ENCODE measurements around the gene BACE1-AS.
A peak's percentile ranks its signal among the peaks of the same experiment; 100 is the strongest.
"Not testable (repeated sequence)": the region's sequence is repeated elsewhere in the genome, so short reads cannot be mapped to it uniquely, and the experiment has no call there.

Gene BACE1-AS

GRCh38 chr11:117319214-117319840 lies 28.2 kb downstream of the BACE1-AS start:
- no peak for DNase-seq (ENCODE audit: low read depth in 1 of 2, low spot score in 1 of 2)

- not testable (repeated sequence) for DNase-seq (ENCODE audit: low read depth in 1 of 2, low spot score in 1 of 2)
Measured at GRCh38 chr11:117327255-117327566, 36.1 kb downstream of the BACE1-AS start.

DNA sequence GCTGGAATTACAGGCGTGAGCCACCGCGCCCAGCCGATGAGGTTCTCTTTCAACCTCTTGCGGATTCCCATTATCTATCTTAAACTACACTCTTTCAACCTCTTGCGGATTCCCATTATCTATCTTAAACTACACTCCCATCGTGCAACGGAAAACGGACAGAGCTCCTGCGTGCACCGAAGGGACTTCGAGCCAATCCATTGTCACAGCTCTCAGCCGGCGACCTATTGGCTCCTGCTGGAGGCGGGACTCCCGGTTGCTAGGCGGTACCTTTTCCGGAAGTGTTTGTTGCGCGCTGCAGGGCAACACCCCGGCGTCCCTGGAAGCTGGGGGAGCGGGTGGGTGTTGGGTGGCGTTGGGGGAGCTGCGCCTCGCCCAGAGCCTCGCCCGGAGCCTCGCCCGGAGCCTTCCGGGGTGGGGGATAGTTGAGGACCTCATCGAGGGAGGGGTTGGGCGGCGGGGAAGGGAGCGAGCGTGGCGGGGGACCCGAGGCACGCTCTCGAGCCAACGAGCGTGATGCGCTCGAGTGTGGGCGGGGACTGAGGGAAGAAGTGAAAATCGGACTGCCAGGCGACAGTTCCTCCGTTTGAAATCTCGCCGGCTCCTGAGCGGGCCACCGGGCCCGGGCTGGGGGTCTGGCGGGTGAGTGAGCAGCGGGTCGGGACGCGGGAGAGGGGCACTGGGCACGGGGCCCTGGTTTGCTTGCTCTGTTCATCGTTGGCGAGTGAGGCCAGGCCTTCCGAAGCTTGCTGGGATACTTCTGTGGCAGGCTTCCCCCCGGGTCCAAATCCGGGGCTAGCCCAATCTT lies 36.6 kb downstream of the BACE1-AS start, which contains the start of gene CEP164:
Gene CEP164, plus strand, starts transcription at position 288 of the 808 bp plus-strand sequence. CDS start 10,733 bp downstream, outside the sequence.
- peak; percentile 87 for DNase-seq (ENCODE audit: low read depth in 1 of 2, low spot score in 1 of 2)

GRCh38 chr11:117328375-117329010 lies 37.3 kb downstream of the BACE1-AS start:
- no peak for DNase-seq (ENCODE audit: low read depth in 1 of 2, low spot score in 1 of 2)

- DNase-seq (ENCODE audit: low read depth in 1 of 2, low spot score in 1 of 2): no peak
Measured at GRCh38 chr11:117332843-117333242, 41.7 kb downstream of the BACE1-AS start.

- DNase-seq (ENCODE audit: low read depth in 1 of 2, low spot score in 1 of 2): no peak
Measured at GRCh38 chr11:117333917-117334316, 42.8 kb downstream of the BACE1-AS start.

DNA sequence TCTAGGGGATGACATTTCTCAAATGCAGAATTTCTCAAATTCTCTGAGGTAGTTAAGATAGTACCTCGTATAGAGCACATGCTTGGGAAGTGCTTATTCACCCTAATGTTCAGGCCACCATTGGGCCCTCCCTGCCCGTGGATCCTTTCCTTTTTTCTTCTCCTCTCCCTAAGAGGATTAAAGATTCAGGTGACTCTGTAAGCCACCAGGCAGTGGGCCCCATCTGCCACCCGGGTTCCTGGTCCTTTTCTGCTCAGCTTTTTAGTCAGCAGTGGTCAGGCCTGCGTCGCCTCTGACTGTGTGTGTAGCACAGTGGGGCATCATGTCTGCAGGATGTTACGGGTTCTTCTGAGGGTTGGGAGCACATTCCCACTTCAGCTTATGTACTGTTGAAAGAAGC lies 43.8 kb downstream of the BACE1-AS start:
- no peak for DNase-seq (ENCODE audit: low read depth in 1 of 2, low spot score in 1 of 2)

GRCh38 chr11:117335399-117335798 lies 44.3 kb downstream of the BACE1-AS start:
- DNase-seq (ENCODE audit: low read depth in 1 of 2, low spot score in 1 of 2): no peak

GRCh38 chr11:117337076-117337475 lies 45.9 kb downstream of the BACE1-AS start:
- no peak for DNase-seq (ENCODE audit: low read depth in 1 of 2, low spot score in 1 of 2)

Data from activated T-helper 1 cell treated with anti-CD3 and anti-CD28 coated beads, Interleukin-2, amount 50 U/mL, for 16 hours (primary cell).